Mesothelial cell of epicardium (in vitro differentiated cells): Measurements from ENCODE around the gene SYNPO2. TPM values are rescaled to one million over a fixed set of nuclear protein-coding genes. Genes with fewer than 3 reads are reported as not detected.
"Not testable (repeated sequence)": the region's sequence is repeated elsewhere in the genome, so short reads cannot be mapped to it uniquely, and the experiment has no call there.

Experiments used
- DNase-seq, 2 experiments: peaks; one replicate each; pipeline ENCODE4 v3.0.0; 2021; ENCODE audit warnings: low spot score in 2 of 2; ENCODE audit not compliant: unreplicated experiment in 2 of 2
- H3K27ac Mint-ChIP-seq: 2 replicates; pipeline ENCODE4 v1.8.0; 2021; ENCODE audit warnings: mixed read lengths
- H3K27me3 Mint-ChIP-seq: 2 replicates; pipeline ENCODE4 v1.8.0; 2021; ENCODE audit warnings: low read depth, mixed read lengths
- H3K36me3 Mint-ChIP-seq: 2 replicates; pipeline ENCODE4 v1.8.0; 2021; ENCODE audit warnings: mixed read lengths
- H3K4me1 Mint-ChIP-seq: 2 replicates; pipeline ENCODE4 v1.8.0; 2021; ENCODE audit warnings: mixed read lengths
- H3K4me3 Mint-ChIP-seq: 2 replicates; pipeline ENCODE4 v1.8.0; 2021; ENCODE audit warnings: mild to moderate bottlenecking, moderate library complexity, mixed read lengths
- H3K9me3 Mint-ChIP-seq: 2 replicates; pipeline ENCODE4 v1.8.0; 2021; ENCODE audit warnings: mixed read lengths
- CTCF ChIP-seq: fragments of 200-600 bp; sonication (generic); IDR thresholded peaks from one replicate; pipeline ENCODE4 v1.5.0; 2021; ENCODE audit warnings: antibody characterized with exemption; ENCODE audit not compliant: unreplicated experiment
- total RNA-seq: library from RNA; stranded (reverse); gene quantifications from 3 replicates; pipeline ENCODE4 v1.2.1, GENCODE V29; 2021

Gene SYNPO2
- total RNA-seq, 1 donor from 2014 or later = 23.4 TPM

DNA sequence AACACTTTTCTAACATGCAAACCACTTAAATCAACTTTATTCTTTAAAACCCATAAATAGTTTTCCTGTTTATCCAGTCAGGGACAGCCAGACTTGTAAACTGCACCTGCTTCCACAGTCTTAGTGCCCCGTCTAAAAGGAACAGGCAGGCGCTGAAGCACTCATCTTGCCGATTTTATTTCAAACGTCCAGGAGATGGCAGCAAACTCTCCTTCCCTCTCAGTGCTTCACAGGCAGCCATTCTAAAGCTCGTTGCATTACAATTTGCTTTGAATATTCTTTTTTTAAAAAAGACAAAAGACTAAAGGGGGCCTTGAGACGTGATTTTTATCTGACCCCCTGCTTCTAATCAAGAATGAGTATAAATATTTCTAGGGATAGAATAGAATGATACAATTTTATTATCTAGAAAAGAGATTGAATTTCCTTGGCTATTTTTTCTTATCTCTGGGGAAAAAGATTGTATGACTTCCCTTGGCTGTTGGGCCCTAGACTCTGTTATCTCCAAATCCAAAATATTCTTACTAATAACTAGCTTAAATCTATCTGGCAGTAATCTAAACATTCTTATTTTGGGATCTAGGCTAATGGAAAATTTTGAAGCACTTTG lies 153.4 kb downstream of the SYNPO2 start:
- Mint-ChIP-seq H3K27me3 (no peaks in the 10 kb centered on the region), H3K27ac (peak overlapping the region; percentile 43), H3K9me3 (no peaks in the 10 kb centered on the region), H3K36me3 (no peaks in the 10 kb centered on the region), H3K4me3 (no peak overlapping the region), H3K4me1 (peaks cover 41% of the 10 kb centered on the region)
- DNase-seq = no peak
- no peak for TF ChIP-seq CTCF

DNA sequence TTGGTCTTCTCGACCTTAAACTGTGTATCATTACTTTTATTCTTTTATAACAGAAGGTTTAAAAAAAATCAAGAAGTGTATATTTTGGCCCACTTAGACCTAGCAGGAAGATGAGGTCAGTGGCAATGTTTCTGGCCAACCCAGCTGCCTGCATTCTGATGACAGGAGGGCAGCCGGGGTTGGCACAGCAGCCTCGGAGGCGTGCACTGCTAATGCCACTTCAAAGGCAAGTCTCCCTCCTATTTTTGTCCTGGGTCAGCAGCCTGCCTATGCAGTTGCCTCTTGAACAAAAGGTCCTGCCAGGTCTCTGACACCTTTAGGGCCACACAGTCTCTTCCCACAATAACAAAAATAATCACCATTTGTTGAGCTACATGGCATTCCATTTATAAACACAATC lies 157.6 kb downstream of the SYNPO2 start:
- Mint-ChIP-seq H3K27ac (peak overlapping the region; percentile 48), H3K9me3 (peaks cover 3% of the 10 kb centered on the region), H3K36me3 (no peaks in the 10 kb centered on the region), H3K4me1 (peaks cover 51% of the 10 kb centered on the region), H3K27me3 (no peaks in the 10 kb centered on the region), H3K4me3 (no peak overlapping the region)
- no peak for DNase-seq
- no peak for TF ChIP-seq CTCF

DNA sequence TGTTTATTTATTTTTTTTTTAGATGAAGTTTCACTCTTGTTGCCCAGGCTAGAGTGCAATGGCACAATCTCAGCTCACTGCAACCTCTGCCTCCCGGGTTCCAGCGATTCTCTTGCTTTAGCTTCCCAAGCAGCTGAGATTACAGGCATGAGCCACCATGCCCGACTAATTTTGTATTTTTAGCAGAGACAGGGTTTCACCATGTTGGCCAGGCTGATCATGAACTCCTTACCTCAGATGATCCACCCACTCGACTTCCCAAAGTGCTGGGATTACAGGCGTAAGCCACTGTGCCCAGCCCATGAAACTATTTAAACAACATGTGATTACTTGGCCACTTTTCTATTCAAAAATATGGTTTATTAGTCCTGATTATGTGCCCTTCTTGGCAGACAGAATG lies 158.4 kb downstream of the SYNPO2 start:
- peaks cover 46% of the 10 kb centered on the region for H3K4me1 Mint-ChIP-seq
- DNase-seq, H3K9me3 Mint-ChIP-seq, H3K27ac Mint-ChIP-seq, H3K36me3 Mint-ChIP-seq, H3K4me3 Mint-ChIP-seq, H3K27me3 Mint-ChIP-seq: not testable (repeated sequence)

DNA sequence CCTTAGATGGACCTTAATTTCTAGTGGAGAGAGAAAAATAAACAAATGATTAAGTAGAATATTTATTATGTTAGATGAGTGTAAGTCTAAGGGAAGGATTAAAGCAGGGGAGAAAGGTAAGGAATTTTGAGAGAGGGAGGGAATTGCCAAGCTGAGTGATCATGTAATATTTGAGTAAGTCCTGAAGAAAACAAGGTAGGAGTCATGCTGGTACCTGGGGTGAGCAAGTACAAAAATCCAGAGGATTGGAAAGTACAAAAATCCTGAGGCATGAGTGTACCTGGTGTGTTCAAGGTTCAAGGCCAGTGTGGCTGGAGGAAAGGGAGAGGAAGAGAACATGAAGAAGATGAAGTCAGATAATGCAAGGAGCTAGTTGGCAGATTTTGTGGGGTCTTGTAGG lies 159.8 kb downstream of the SYNPO2 start:
- no peak for TF ChIP-seq CTCF
- H3K27me3 Mint-ChIP-seq = no peaks in the 10 kb centered on the region
- DNase-seq = no peak
- H3K36me3 Mint-ChIP-seq = no peaks in the 10 kb centered on the region
- H3K9me3 Mint-ChIP-seq = peaks cover 3% of the 10 kb centered on the region
- H3K4me1 Mint-ChIP-seq = peaks cover 37% of the 10 kb centered on the region
- H3K27ac Mint-ChIP-seq = no peak overlapping the region
- no peak overlapping the region for H3K4me3 Mint-ChIP-seq

DNA sequence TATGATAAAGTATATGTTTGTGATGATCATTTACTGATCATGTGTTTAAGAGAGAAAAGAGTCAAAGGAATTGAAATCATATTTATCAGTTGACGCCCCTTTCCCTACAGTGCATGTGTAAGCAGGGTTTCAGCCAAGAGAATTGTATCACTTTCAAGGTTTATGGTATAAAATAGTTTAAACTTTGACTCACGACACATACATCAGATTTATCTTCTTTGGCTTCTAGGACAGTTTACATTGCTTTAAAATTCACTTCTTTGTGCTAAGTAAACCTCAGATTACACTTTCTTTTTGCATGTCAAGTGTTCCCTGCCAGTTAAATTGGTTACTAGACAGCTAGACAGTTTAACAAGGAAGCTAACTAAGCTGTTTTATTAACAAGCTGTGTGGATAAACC lies 160.7 kb downstream of the SYNPO2 start:
- no peaks in the 10 kb centered on the region for H3K36me3 Mint-ChIP-seq

More for the DNA sequence above, 160.7 kb downstream of the SYNPO2 start:
- Mint-ChIP-seq H3K4me3 (no peak overlapping the region), H3K4me1 (peaks cover 30% of the 10 kb centered on the region), H3K9me3 (peaks cover 3% of the 10 kb centered on the region), H3K27ac (no peak overlapping the region), H3K27me3 (no peaks in the 10 kb centered on the region)
- no peak for DNase-seq
- TF ChIP-seq CTCF = no peak
